ENCODE data around the gene SMARCAL1.

GRCh38 chr2:216448829-216449228 is 36.5 kb downstream of the SMARCAL1 start:
- no peak for TF ChIP-seq CTCF (IDR thresholded peaks at IDR 0.05; ENCODE audit: poor library complexity)
- no peak for TF ChIP-seq EZH2 (IDR thresholded peaks at IDR 0.05; ENCODE audit: borderline replicate concordance)

All from hepatocyte (in vitro differentiated cells).